Ascending aorta (tissue), 2 donors: ENCODE results near the gene CNPY1. TPM values are rescaled to one million over a fixed set of nuclear protein-coding genes. Genes with fewer than 3 reads are reported as not detected.

Experiments used
- DNase-seq, 2 donors: peaks; one replicate each; pipeline ENCODE4 v3.0.0-alpha.2; 2019; ENCODE audit warnings: low spot score in 2 of 2
- H3K27ac ChIP-seq, 2 donors: fragments of 200-600 bp; sonication (generic); one replicate each; pipeline ENCODE4 v1.5.1; 2016 to 2017; ENCODE audit warnings: mild to moderate bottlenecking in 1 of 2
- H3K27me3 ChIP-seq: fragments of 200-600 bp; sonication (generic); one replicate; pipeline ENCODE4 v1.5.1; 2017
- H3K36me3 ChIP-seq, 2 donors: fragments of 200-600 bp; sonication (generic); one replicate each; pipeline ENCODE4 v1.5.1; 2016
- H3K4me1 ChIP-seq, 2 donors: fragments of 200-600 bp; sonication (generic); one replicate each; pipeline ENCODE4 v1.5.1; 2016 to 2017; ENCODE audit warnings: mild to moderate bottlenecking in 1 of 2
- H3K4me3 ChIP-seq, 2 donors: fragments of 200-600 bp; sonication (generic); one replicate each; pipeline ENCODE4 v1.5.1; 2016 to 2017; ENCODE audit warnings: mild to moderate bottlenecking in 1 of 2
- H3K9me3 ChIP-seq, 2 donors: fragments of 200-600 bp; sonication (generic); one replicate each; pipeline ENCODE4 v1.5.1; 2016
- intact Hi-C: fragments of 100-400 bp; cut with DNase I; formaldehyde crosslinking; loops from one replicate; pipeline ENCODE4 v1.15.1; 2023
- total RNA-seq: library from RNA; depleted of rRNA; stranded (reverse); fragments of >200 nt; gene quantifications from one replicate; pipeline ENCODE4 v1.1.0, GENCODE V29; 2016
- TF ChIP-seq, protein P1 (sequence below), 3 experiments: fragments of 200-600 bp in 2 of 3; fragments of 450-650 bp in 1 of 3; sonication (generic) in 2 of 3; IDR thresholded peaks; one replicate each; pipeline ENCODE4 v1.5.1; 2016 to 2019; ENCODE audit warnings: antibody characterized with exemption in 3 of 3, mild to moderate bottlenecking in 1 of 3, moderate library complexity in 1 of 3

The CNPY1 gene
- total RNA-seq, 1 donor from 2014 or later: not detected

- no peaks in the 10 kb centered on the region for H3K4me1 ChIP-seq
- no peak overlapping the region for H3K27ac ChIP-seq
- H3K9me3 ChIP-seq: no peaks in the 10 kb centered on the region
- H3K4me3 ChIP-seq: no peak overlapping the region
- H3K36me3 ChIP-seq: no peaks in the 10 kb centered on the region
- TF ChIP-seq, protein P1, sequence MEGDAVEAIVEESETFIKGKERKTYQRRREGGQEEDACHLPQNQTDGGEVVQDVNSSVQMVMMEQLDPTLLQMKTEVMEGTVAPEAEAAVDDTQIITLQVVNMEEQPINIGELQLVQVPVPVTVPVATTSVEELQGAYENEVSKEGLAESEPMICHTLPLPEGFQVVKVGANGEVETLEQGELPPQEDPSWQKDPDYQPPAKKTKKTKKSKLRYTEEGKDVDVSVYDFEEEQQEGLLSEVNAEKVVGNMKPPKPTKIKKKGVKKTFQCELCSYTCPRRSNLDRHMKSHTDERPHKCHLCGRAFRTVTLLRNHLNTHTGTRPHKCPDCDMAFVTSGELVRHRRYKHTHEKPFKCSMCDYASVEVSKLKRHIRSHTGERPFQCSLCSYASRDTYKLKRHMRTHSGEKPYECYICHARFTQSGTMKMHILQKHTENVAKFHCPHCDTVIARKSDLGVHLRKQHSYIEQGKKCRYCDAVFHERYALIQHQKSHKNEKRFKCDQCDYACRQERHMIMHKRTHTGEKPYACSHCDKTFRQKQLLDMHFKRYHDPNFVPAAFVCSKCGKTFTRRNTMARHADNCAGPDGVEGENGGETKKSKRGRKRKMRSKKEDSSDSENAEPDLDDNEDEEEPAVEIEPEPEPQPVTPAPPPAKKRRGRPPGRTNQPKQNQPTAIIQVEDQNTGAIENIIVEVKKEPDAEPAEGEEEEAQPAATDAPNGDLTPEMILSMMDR (IDR thresholded peaks at IDR 0.05): no peak
- DNase-seq: no peak
- intact Hi-C loops: no loop called here
- H3K27me3 ChIP-seq: no peaks in the 10 kb centered on the region
Measured at GRCh38 chr7:155585951-155586350, 39.6 kb upstream of the CNPY1 start.

GRCh38 chr7:155585532-155585895 lies 39.2 kb upstream of the CNPY1 start:
- no peak overlapping the region for H3K4me3 ChIP-seq
- intact Hi-C loops: no loop called here
- H3K27ac ChIP-seq: no peak overlapping the region
- no peaks in the 10 kb centered on the region for H3K9me3 ChIP-seq
- no peak for DNase-seq
- H3K27me3 ChIP-seq: no peaks in the 10 kb centered on the region
- TF ChIP-seq, protein P1 (IDR thresholded peaks at IDR 0.05): no peak
- no peaks in the 10 kb centered on the region for H3K36me3 ChIP-seq
- H3K4me1 ChIP-seq: no peaks in the 10 kb centered on the region

GRCh38 chr7:155584763-155585531 lies 38.6 kb upstream of the CNPY1 start:
- Histone ChIP-seq H3K4me1 (no peaks in the 10 kb centered on the region), H3K4me3 (no peak overlapping the region), H3K36me3 (no peaks in the 10 kb centered on the region), H3K27me3 (no peaks in the 10 kb centered on the region), H3K27ac (no peak overlapping the region), H3K9me3 (no peaks in the 10 kb centered on the region)
- intact Hi-C loops: no loop called here
- DNase-seq: no peak
- TF ChIP-seq, protein P1 (IDR thresholded peaks at IDR 0.05): no peak

DNA sequence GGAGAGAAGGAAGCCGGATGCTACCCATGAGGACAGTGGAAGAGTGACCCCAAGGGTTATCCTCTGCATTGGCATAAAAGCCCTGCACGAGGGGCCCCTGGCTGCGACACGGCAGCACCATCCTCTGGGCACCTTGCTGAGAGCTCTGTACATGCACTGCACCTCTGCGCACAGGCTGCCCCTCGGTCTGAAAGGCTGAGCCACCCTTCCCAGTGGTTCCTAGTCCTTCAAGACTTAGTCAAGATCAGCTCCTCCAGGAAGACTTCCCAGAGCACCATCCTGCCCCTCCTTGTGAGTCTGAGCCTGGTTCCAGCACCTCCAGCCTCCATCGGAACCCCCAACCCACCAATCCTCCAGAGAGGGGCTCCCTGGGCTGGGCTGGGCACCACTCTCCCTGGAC lies 37.9 kb upstream of the CNPY1 start:
- intact Hi-C loops: no loop called here
- DNase-seq: no peak
- no peaks in the 10 kb centered on the region for H3K36me3 ChIP-seq
- no peak overlapping the region for H3K27ac ChIP-seq
- no peaks in the 10 kb centered on the region for H3K9me3 ChIP-seq
- no peaks in the 10 kb centered on the region for H3K4me1 ChIP-seq
- H3K27me3 ChIP-seq: no peaks in the 10 kb centered on the region
- no peak overlapping the region for H3K4me3 ChIP-seq
- TF ChIP-seq, protein P1 (IDR thresholded peaks at IDR 0.05): no peak

- Histone ChIP-seq H3K9me3 (no peaks in the 10 kb centered on the region), H3K4me1 (no peaks in the 10 kb centered on the region), H3K4me3 (no peak overlapping the region), H3K27ac (no peak overlapping the region), H3K36me3 (no peaks in the 10 kb centered on the region), H3K27me3 (no peaks in the 10 kb centered on the region)
- TF ChIP-seq, protein P1 (IDR thresholded peaks at IDR 0.05): no peak
- no peak for DNase-seq
- intact Hi-C loops: no loop called here
Measured at GRCh38 chr7:155583636-155584035, 37.3 kb upstream of the CNPY1 start.
